Dendritic cell treated with granulocyte-macrophage colony-stimulating factor and Interleukin-4, amounts not matched to agents 40 ng/mL and 50 ng/mL, for 4 days (primary cell): ENCODE data around the gene PLXND1.
A peak's percentile ranks its signal among the peaks of the same experiment; 100 is the strongest.

Experiments
- H3K27ac Mint-ChIP-seq: one replicate; pipeline ENCODE4 v1.8.0; 2022; ENCODE audit warnings: mild to moderate bottlenecking, mixed read lengths
- H3K27me3 Mint-ChIP-seq: one replicate; pipeline ENCODE4 v1.8.0; 2022; ENCODE audit warnings: mild to moderate bottlenecking, mixed read lengths
- H3K36me3 Mint-ChIP-seq: one replicate; pipeline ENCODE4 v1.8.0; 2022; ENCODE audit warnings: low read depth, mixed read lengths
- H3K4me1 Mint-ChIP-seq: one replicate; pipeline ENCODE4 v1.8.0; 2022; ENCODE audit warnings: low read depth, mixed read lengths
- H3K4me3 Mint-ChIP-seq: one replicate; pipeline ENCODE4 v1.8.0; 2022; ENCODE audit warnings: mild to moderate bottlenecking, moderate library complexity, mixed read lengths
- H3K9me3 Mint-ChIP-seq: one replicate; pipeline ENCODE4 v1.8.0; 2022; ENCODE audit warnings: mixed read lengths
- intact Hi-C: fragments of 100-400 bp; cut with micrococcal nuclease; formaldehyde crosslinking; loops from one replicate; pipeline ENCODE4 v1.15.0; 2022

The PLXND1 gene

GRCh38 chr3:129586746-129587430 is 19.6 kb downstream of the PLXND1 start:
- no peaks in the 10 kb centered on the region for H3K27me3 Mint-ChIP-seq
- peaks cover 99% of the 10 kb centered on the region for H3K36me3 Mint-ChIP-seq
- intact Hi-C loops = no loop called here
- peaks cover 65% of the 10 kb centered on the region for H3K4me1 Mint-ChIP-seq
- H3K4me3 Mint-ChIP-seq = no peak overlapping the region
- H3K9me3 Mint-ChIP-seq = no peaks in the 10 kb centered on the region
- no peak overlapping the region for H3K27ac Mint-ChIP-seq

DNA sequence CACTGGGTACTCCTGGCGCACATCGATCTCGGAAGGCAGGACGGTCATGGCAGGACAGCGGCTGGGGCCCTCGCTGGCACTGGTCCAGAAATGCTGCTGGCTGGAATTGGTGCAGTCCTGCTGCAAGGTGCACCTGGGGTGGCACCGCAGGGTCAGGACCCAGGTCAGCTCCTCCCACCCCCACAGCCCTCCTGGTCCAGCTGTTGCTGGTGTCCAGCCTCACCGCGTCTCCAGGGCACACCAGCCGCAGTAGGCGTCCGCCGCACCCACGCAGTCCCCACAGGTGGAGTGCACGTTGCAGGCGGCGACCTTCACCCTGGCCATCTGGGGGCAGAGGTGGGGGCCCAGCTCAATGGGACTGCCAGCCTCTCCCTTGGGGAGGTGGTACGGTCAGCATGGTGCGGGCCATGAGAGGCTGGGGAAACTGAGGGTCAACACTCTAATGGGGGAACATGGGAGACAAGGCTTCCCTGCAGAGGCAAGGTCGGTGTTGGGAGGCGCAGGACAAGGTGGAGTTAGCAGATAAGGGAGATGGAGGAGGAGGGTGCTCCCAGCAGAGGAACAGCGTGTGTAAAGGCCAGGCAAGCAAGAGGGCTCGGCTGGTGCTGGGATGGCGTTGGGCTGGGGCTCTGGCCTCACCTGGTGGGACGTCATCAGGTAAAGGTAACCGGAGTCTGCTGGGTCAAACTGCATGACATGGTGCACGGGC is 20.4 kb downstream of the PLXND1 start:
- no peaks in the 10 kb centered on the region for H3K9me3 Mint-ChIP-seq
- H3K27me3 Mint-ChIP-seq = no peaks in the 10 kb centered on the region
- H3K4me3 Mint-ChIP-seq = no peak overlapping the region
- no peak overlapping the region for H3K27ac Mint-ChIP-seq
- H3K36me3 Mint-ChIP-seq = peaks cover 99% of the 10 kb centered on the region
- intact Hi-C loops = no loop called here
- H3K4me1 Mint-ChIP-seq = peaks cover 57% of the 10 kb centered on the region

DNA sequence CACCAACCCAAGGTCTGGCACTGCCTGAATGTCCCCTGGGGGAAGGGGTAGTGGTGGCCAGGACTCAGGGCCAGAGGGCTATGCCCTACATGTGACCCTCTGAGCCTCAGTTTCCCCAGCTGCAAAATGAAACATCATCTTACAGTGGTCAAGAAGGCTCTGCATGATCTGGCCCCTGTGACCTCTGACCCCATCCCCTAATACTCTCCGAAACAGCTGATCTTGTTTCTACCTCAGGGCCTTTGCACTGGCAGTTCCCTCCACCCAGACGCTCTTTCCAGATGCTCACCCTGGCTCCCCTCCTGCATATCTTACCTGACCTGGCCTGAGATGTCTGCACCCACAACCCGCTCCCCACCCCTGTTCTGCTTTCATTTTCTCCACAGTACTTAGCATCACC is 21.8 kb downstream of the PLXND1 start:
- no peak overlapping the region for H3K27ac Mint-ChIP-seq

DNA sequence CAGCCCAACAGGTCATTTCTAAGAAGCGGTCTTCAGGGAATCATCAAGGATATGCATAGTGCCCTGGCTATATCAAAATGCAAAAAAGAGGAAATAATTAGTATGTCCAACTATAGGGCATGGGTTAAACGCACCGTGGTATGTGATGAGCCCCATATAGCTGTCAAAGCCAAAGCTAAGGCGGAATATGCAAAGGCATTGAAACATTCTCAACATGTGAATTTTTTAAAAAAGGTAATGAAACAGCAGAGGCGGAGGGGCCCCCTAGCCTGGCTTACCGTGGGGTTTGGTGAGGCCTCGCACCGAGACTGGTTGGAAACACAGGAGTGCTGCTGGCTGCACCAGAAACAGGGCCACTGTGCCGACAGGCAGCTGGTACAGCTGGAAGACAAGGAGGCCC is 23.2 kb downstream of the PLXND1 start:
- Mint-ChIP-seq H3K27ac (peak overlapping the region; percentile 69), H3K9me3 (no peaks in the 10 kb centered on the region), H3K27me3 (no peaks in the 10 kb centered on the region), H3K4me1 (peaks cover 63% of the 10 kb centered on the region), H3K4me3 (no peak overlapping the region), H3K36me3 (peaks cover 100% of the 10 kb centered on the region)
- intact Hi-C loops = loop anchor here (2.0 kb wide), 1 partner anchor 14 kb away; no protein-coding TSS in a partner anchor

More for the DNA sequence above, 21.8 kb downstream of the PLXND1 start:
- Mint-ChIP-seq H3K9me3 (no peaks in the 10 kb centered on the region), H3K36me3 (peaks cover 100% of the 10 kb centered on the region), H3K27me3 (no peaks in the 10 kb centered on the region), H3K4me3 (no peak overlapping the region), H3K4me1 (peaks cover 53% of the 10 kb centered on the region)
- intact Hi-C loops = no loop called here

DNA sequence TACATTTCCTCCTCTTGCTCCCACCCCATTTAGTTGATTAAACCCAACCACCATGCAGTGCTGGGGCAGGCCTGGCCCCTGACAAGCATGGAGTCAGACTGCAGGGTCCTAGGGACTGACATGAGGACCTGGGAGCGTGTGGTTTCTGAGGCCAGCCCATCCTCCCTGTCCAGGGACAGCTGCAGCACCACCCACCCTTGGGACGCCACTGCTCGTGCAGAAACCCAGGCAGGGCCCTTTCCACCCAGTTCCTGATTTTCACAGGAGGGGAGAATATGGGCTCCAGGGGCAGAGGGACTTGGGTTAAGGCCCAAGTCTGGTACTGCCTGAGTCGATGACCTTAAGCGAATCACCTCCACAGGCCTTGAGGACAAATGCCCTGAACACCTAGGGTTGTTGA is 23.7 kb downstream of the PLXND1 start:
- Mint-ChIP-seq H3K27me3 (no peaks in the 10 kb centered on the region), H3K27ac (peak overlapping the region; percentile 69), H3K36me3 (peaks cover 100% of the 10 kb centered on the region), H3K4me1 (peaks cover 64% of the 10 kb centered on the region), H3K4me3 (no peak overlapping the region), H3K9me3 (no peaks in the 10 kb centered on the region)
- intact Hi-C loops = loop anchor here (2.0 kb wide), 1 partner anchor 14 kb away; no protein-coding TSS in a partner anchor

DNA sequence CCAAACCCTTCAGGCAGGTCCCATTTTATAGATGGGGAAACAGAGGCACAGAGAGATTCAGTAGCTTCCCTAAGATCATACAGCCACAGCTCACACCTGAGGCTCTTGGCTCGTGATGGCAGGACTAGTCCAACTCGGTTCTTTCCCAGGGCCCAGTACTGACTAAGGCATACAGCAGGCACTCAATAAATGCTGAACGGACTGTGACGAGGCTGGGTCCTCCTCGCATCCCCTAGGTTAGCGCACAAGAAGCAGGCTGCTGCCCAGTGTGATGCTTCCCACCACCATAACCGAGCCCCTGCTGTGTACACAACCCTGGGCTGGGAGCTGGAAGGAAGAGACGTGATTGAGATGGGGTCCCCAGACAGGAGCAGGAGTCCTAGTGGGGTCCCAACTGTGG is 24.9 kb downstream of the PLXND1 start:
- intact Hi-C loops = loop anchor here (2.0 kb wide), 1 partner anchor 15 kb away; no protein-coding TSS in a partner anchor
- Mint-ChIP-seq H3K9me3 (no peaks in the 10 kb centered on the region), H3K27me3 (no peaks in the 10 kb centered on the region), H3K4me3 (no peak overlapping the region), H3K4me1 (peaks cover 71% of the 10 kb centered on the region), H3K36me3 (peaks cover 100% of the 10 kb centered on the region), H3K27ac (no peak overlapping the region)

- H3K9me3 Mint-ChIP-seq = no peaks in the 10 kb centered on the region
- peaks cover 76% of the 10 kb centered on the region for H3K4me1 Mint-ChIP-seq
- no peaks in the 10 kb centered on the region for H3K27me3 Mint-ChIP-seq
- H3K36me3 Mint-ChIP-seq = peaks cover 100% of the 10 kb centered on the region
- no peak overlapping the region for H3K4me3 Mint-ChIP-seq
- intact Hi-C loops = loop anchor here (5.0 kb wide), 3 partner anchors 37 to 247 kb away; partner anchors contain the start of gene IFT122
- peak overlapping the region; percentile 85 for H3K27ac Mint-ChIP-seq
Measured at GRCh38 chr3:129579991-129580390, 26.5 kb downstream of the PLXND1 start.

GRCh38 chr3:129577925-129578786 is 28.3 kb downstream of the PLXND1 start:
- Mint-ChIP-seq H3K27me3 (no peaks in the 10 kb centered on the region), H3K27ac (peak overlapping the region; percentile 85), H3K9me3 (no peaks in the 10 kb centered on the region), H3K4me1 (peaks cover 60% of the 10 kb centered on the region), H3K36me3 (peaks cover 100% of the 10 kb centered on the region), H3K4me3 (peak overlapping the region; percentile 43)
- intact Hi-C loops = loop anchor here (5.0 kb wide), 3 partner anchors 39 to 249 kb away; partner anchors contain the start of gene IFT122

GRCh38 chr3:129577366-129577765 is 29.1 kb downstream of the PLXND1 start:
- intact Hi-C loops = loop anchor here (5.0 kb wide), 3 partner anchors 40 to 250 kb away; partner anchors contain the start of gene IFT122
- Mint-ChIP-seq H3K4me1 (peaks cover 52% of the 10 kb centered on the region), H3K4me3 (no peak overlapping the region)

DNA sequence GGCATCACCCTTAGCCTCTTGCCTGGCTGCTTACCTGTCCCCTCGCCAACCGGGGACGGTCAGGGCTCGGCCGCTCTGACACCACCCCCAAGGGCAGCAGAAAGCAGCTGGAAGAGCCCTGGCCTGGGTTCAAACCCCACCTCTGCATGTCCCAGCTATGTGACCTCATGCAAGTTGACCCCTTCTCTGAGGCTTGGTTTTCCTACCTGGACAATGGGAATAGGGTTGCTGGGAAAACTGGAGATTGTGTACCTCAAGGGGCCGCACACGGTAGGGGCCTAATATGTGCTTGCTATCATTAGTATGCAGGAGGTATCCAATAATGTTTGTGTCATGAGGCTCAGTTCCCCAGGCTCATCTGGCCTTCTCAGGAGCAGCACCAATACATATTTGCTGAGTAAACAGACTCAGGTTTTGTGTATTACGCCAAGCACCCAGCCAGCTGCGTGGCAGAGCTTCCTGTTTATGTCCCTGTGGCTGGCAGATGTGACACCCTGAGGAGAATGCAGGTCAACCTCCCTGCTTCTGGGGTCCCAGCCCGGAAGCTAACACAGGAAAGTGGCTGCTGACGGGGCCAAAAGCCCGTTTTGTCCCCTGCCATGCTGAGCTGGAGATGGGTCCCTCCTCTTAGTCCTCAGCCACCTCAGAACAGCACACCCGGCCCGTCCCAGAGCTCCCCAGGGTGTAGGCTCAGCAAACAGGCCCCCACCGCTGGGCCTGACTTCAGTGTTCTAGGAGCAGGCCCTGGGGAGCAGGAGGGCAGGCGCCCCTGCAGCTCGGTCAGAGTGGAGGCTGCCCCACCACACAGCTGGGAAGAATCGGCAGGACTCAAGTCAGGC is 29.7 kb downstream of the PLXND1 start:
- intact Hi-C loops = loop anchor here (5.0 kb wide), 3 partner anchors 41 to 251 kb away; partner anchors contain the start of gene IFT122
- peaks cover 100% of the 10 kb centered on the region for H3K36me3 Mint-ChIP-seq
- peaks cover 51% of the 10 kb centered on the region for H3K4me1 Mint-ChIP-seq
- H3K4me3 Mint-ChIP-seq = peak overlapping the region; percentile 9
- H3K27ac Mint-ChIP-seq = peak overlapping the region; percentile 85
- H3K9me3 Mint-ChIP-seq = no peaks in the 10 kb centered on the region
- H3K27me3 Mint-ChIP-seq = no peaks in the 10 kb centered on the region

More at GRCh38 chr3:129577366-129577765, 29.1 kb downstream of the PLXND1 start:
- H3K36me3 Mint-ChIP-seq = peaks cover 100% of the 10 kb centered on the region
- H3K9me3 Mint-ChIP-seq = no peaks in the 10 kb centered on the region
- H3K27ac Mint-ChIP-seq = peak overlapping the region; percentile 85
- H3K27me3 Mint-ChIP-seq = no peaks in the 10 kb centered on the region

DNA sequence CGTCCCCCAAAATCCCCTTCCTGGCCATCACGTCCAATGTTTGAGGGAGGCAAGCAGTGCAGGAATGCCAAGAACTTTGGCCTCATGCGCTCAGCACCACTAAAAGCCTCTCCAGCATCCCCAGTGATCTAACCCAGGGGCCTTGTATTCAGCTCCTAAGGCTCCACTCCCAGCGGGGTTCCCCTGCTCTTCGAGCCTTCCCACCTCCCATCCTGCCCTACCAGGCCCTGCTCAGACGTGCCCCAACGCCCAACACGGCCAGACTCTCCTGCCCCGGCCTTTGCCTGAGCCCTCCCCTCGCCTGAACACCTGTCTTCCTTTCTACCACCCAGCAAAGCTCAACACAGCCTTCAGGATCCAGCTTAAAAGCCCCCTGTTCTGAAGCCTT is 30.5 kb downstream of the PLXND1 start:
- intact Hi-C loops = loop anchor here (5.0 kb wide), 3 partner anchors 41 to 251 kb away; partner anchors contain the start of gene IFT122
- Mint-ChIP-seq H3K4me1 (peaks cover 51% of the 10 kb centered on the region), H3K27ac (peak overlapping the region; percentile 85), H3K9me3 (no peaks in the 10 kb centered on the region), H3K4me3 (no peak overlapping the region), H3K27me3 (no peaks in the 10 kb centered on the region), H3K36me3 (peaks cover 100% of the 10 kb centered on the region)

- H3K4me1 Mint-ChIP-seq = peaks cover 51% of the 10 kb centered on the region
- H3K4me3 Mint-ChIP-seq = no peak overlapping the region
- no peaks in the 10 kb centered on the region for H3K27me3 Mint-ChIP-seq
- intact Hi-C loops = loop anchor here (5.0 kb wide), 3 partner anchors 42 to 252 kb away; partner anchors contain the start of gene IFT122
- H3K9me3 Mint-ChIP-seq = no peaks in the 10 kb centered on the region
- H3K27ac Mint-ChIP-seq = peak overlapping the region; percentile 85
- H3K36me3 Mint-ChIP-seq = peaks cover 100% of the 10 kb centered on the region
Measured at GRCh38 chr3:129575233-129575996, 31.1 kb downstream of the PLXND1 start.
